Measurements from ENCODE around the gene RNF167. TPM values are rescaled to one million over a fixed set of nuclear protein-coding genes. Genes with fewer than 3 reads are reported as not detected.
A peak's percentile ranks its signal among the peaks of the same experiment; 100 is the strongest.

Gene RNF167
- total and polyA plus RNA-seq, 2 of the 13 experiments (the other 11 are each of a cell fraction or from before 2014, with no cell fraction given) = 44.1 to 45.4 TPM

- TF ChIP-seq ZNF580 (CRISPR knock-in tag; IDR thresholded peaks at IDR 0.05; ENCODE audit: borderline replicate concordance, low read depth) = no peak; the same call in 1 of the 2 replicates
- peak; percentile 91 for TF ChIP-seq ZBTB26 (CRISPR knock-in tag; IDR thresholded peaks at IDR 0.05; ENCODE audit: borderline replicate concordance)
- peak; percentile 72; the same call in 1 of the 2 replicates for TF ChIP-seq PRDM10 (CRISPR knock-in tag; IDR thresholded peaks at IDR 0.05; ENCODE audit: low read depth)
- no peak for TF ChIP-seq ZNF597 (CRISPR knock-in tag; IDR thresholded peaks at IDR 0.05)
- no peak for TF ChIP-seq SMARCC2 (IDR thresholded peaks at IDR 0.05)
- no peak for TF ChIP-seq ZNF512 (CRISPR knock-in tag; IDR thresholded peaks at IDR 0.05)
- no peak for TF ChIP-seq ZNF337 (CRISPR knock-in tag; IDR thresholded peaks at IDR 0.05; ENCODE audit: borderline replicate concordance, low read depth)
- no peak for TF ChIP-seq ZNF251 (CRISPR knock-in tag; IDR thresholded peaks at IDR 0.05)
- no peak for TF ChIP-seq ZBTB43 (CRISPR knock-in tag; conservative IDR thresholded peaks at IDR 0.05)
- no peak for TF ChIP-seq HMGXB3 (CRISPR knock-in tag; IDR thresholded peaks at IDR 0.05; ENCODE audit: borderline replicate concordance)
- no peak for TF ChIP-seq ZNF792 (CRISPR knock-in tag; IDR thresholded peaks at IDR 0.05)
- 0 out of 2 replicates have a peak, but pooled peaks have one; percentile 18 for TF ChIP-seq GATA4 (IDR thresholded peaks at IDR 0.05; ENCODE audit: borderline replicate concordance, low read depth)
- no peak for TF ChIP-seq ZNF44 (CRISPR knock-in tag; IDR thresholded peaks at IDR 0.05)
- peak; percentile 59 for TF ChIP-seq ZFY (CRISPR knock-in tag; IDR thresholded peaks at IDR 0.05)
Observed at GRCh38 chr17:4949321-4950074, 9.4 kb downstream of the RNF167 start (continued).

Data from HepG2 (cell line).